Small intestine (tissue), 7 donors: Measurements from ENCODE around the gene RHOA. TPM values are rescaled to one million over a fixed set of nuclear protein-coding genes. Genes with fewer than 3 reads are reported as not detected.
A peak's percentile ranks its signal among the peaks of the same experiment; 100 is the strongest.

Experiments used
- DNase-seq, 2 donors: peaks; one replicate each; pipeline versions ENCODE4 v3.0.0 to v3.0.0-alpha.2; 2013
- FAIRE-seq: peaks from 2 replicates; lab custom pipeline; 2012; peaks lifted over from hg19 to GRCh38; lab: Jason Lieb, UNC
- H3K27ac ChIP-seq, 3 donors: one replicate each; pipeline ENCODE4 v1.5.1; 2013; ENCODE audit warnings: low read length in 2 of 3, mild to moderate bottlenecking in 2 of 3, control low read depth in 1 of 3, inconsistent platforms in 1 of 3, low read depth in 1 of 3, moderate library complexity in 1 of 3
- H3K27me3 ChIP-seq, 3 donors: one replicate each; pipeline ENCODE4 v1.6.1; 2013; ENCODE audit warnings: low read length in 3 of 3, inconsistent platforms in 1 of 3; ENCODE audit not compliant: control insufficient read depth in 3 of 3, insufficient read depth in 3 of 3
- H3K36me3 ChIP-seq, 3 donors: one replicate each; pipeline ENCODE4 v1.6.1; 2013; ENCODE audit warnings: low read length in 3 of 3, inconsistent platforms in 1 of 3, low read depth in 1 of 3, mild to moderate bottlenecking in 1 of 3, moderate library complexity in 1 of 3; ENCODE audit not compliant: control insufficient read depth in 3 of 3, insufficient read depth in 2 of 3
- H3K4me1 ChIP-seq, 3 donors: one replicate each; pipeline ENCODE4 v1.6.1; 2013; ENCODE audit warnings: low read length in 2 of 3, inconsistent platforms in 1 of 3, low read depth in 1 of 3, mild to moderate bottlenecking in 1 of 3, moderate library complexity in 1 of 3; ENCODE audit not compliant: control insufficient read depth in 3 of 3, insufficient read depth in 2 of 3
- H3K4me3 ChIP-seq, 3 donors: one replicate each; pipeline ENCODE4 v1.5.1; 2013; ENCODE audit warnings: low read length in 3 of 3, control low read depth in 1 of 3, inconsistent platforms in 1 of 3, low read depth in 1 of 3, mild to moderate bottlenecking in 1 of 3, moderate library complexity in 1 of 3
- H3K9me3 ChIP-seq, 2 donors: one replicate each; pipeline ENCODE4 v1.6.1; 2013; ENCODE audit warnings: low read depth in 1 of 2, low read length in 1 of 2; ENCODE audit not compliant: control insufficient read depth in 2 of 2, insufficient read depth in 1 of 2
- WGBS, 3 donors: extraction: QIAGEN DNeasy Blood & Tissue Kit; methylation state at CpG; one replicate each; pipeline ENCODE4 v1.1.7; 2013; 5-methylcytosine and 5-hydroxymethylcytosine counted together
- polyA plus RNA-seq, 4 donors: library from polyadenylated mRNA; stranded (reverse) in 3 of 4; unstranded in 1 of 4; fragments of 200-250 nt in 3 of 4; fragments of 120-200 nt in 1 of 4; gene quantifications; one replicate each; pipeline versions ENCODE4 v1.2.1 to v1.2.3, GENCODE V29; 2013
- donor health status: healthy with polysubstance abuse.
- donor health status: control.
- donor health status: control.
- donor health status: Bipolar disorder and iron deficiency.
- donor health status: healthy.

The RHOA gene
- polyA plus RNA-seq, 4 donors = 309 to 371 (median 362) TPM

- no peak overlapping the region for H3K27ac ChIP-seq
- no peaks in the 10 kb centered on the region for H3K27me3 ChIP-seq
- DNase-seq = no peak
- no peaks in the 10 kb centered on the region for H3K9me3 ChIP-seq
- FAIRE-seq = no peak
- 92 to 98% (median 96%) methylated on average over 6 of the region's 6 CpGs for WGBS, 3 donors
- no peak overlapping the region for H3K4me3 ChIP-seq
- peaks cover 0 to 25% (median 2%) of the 10 kb centered on the region in 3 donors for H3K36me3 ChIP-seq
- H3K4me1 ChIP-seq = no peaks in the 10 kb centered on the region
Observed at GRCh38 chr3:49389297-49389696, 22.5 kb downstream of the RHOA start.

GRCh38 chr3:49388289-49388820 is 23.4 kb downstream of the RHOA start:
- no peaks in the 10 kb centered on the region for H3K9me3 ChIP-seq
- WGBS, 3 donors = 86 to 100% (median 88%) methylated on average over 1 of the region's 1 CpG
- H3K4me3 ChIP-seq = no peak overlapping the region
- DNase-seq (no peak), FAIRE-seq (no peak)
- no peaks in the 10 kb centered on the region for H3K27me3 ChIP-seq
- no peaks in the 10 kb centered on the region for H3K4me1 ChIP-seq
- H3K36me3 ChIP-seq = peaks cover 0 to 23% (median 2%) of the 10 kb centered on the region in 3 donors
- H3K27ac ChIP-seq = no peak overlapping the region

- no peak for DNase-seq
- Histone ChIP-seq H3K4me1 (no peaks in the 10 kb centered on the region), H3K27ac (no peak overlapping the region), H3K27me3 (no peaks in the 10 kb centered on the region), H3K36me3 (peaks cover 0 to 19% (median 2%) of the 10 kb centered on the region in 3 donors), H3K9me3 (no peaks in the 10 kb centered on the region), H3K4me3 (no peak overlapping the region)
- no peak for FAIRE-seq
- WGBS, 3 donors = 89 to 94% (median 92%) methylated on average over 2 of the region's 2 CpGs
Observed at GRCh38 chr3:49387721-49388120, 24.1 kb downstream of the RHOA start.

- Histone ChIP-seq H3K27ac (no peak overlapping the region), H3K9me3 (no peaks in the 10 kb centered on the region), H3K4me3 (no peak overlapping the region), H3K36me3 (peaks cover 0 to 20% (median 2%) of the 10 kb centered on the region in 3 donors), H3K27me3 (no peaks in the 10 kb centered on the region), H3K4me1 (no peaks in the 10 kb centered on the region)
- FAIRE-seq (no peak), DNase-seq (no peak)
- 71 to 87% (median 80%) methylated on average over 11 of the region's 11 CpGs for WGBS, 3 donors
Observed at GRCh38 chr3:49386056-49386756, 25.6 kb downstream of the RHOA start.

- H3K36me3 ChIP-seq = peaks cover 0 to 23% (median 2%) of the 10 kb centered on the region in 3 donors
- no peak overlapping the region for H3K4me3 ChIP-seq
- H3K9me3 ChIP-seq = no peaks in the 10 kb centered on the region
- no peaks in the 10 kb centered on the region for H3K4me1 ChIP-seq
- FAIRE-seq = no peak
- 89 to 97% (median 91%) methylated on average over 1 of the region's 1 CpG for WGBS, 3 donors
- H3K27ac ChIP-seq = no peak overlapping the region
- DNase-seq = no peak
- no peaks in the 10 kb centered on the region for H3K27me3 ChIP-seq
Observed at GRCh38 chr3:49385617-49386016, 26.2 kb downstream of the RHOA start.

- H3K4me3 ChIP-seq = no peak overlapping the region
- H3K4me1 ChIP-seq = no peaks in the 10 kb centered on the region
- DNase-seq (peak in 1 of 2 donors; percentile 16), FAIRE-seq (no peak)
- no peaks in the 10 kb centered on the region for H3K27me3 ChIP-seq
- H3K27ac ChIP-seq = no peak overlapping the region
- peaks cover 0 to 21% (median 2%) of the 10 kb centered on the region in 3 donors for H3K36me3 ChIP-seq
- no peaks in the 10 kb centered on the region for H3K9me3 ChIP-seq
- WGBS, 3 donors = 48 to 63% (median 62%) methylated on average over 5 of the region's 5 CpGs
Observed at GRCh38 chr3:49383387-49383786, 28.4 kb downstream of the RHOA start.

GRCh38 chr3:49378249-49378895 is 33.4 kb downstream of the RHOA start:
- H3K4me1 ChIP-seq = no peaks in the 10 kb centered on the region
- H3K27ac ChIP-seq = no peak overlapping the region
- H3K27me3 ChIP-seq = no peaks in the 10 kb centered on the region
- 79 to 90% (median 89%) methylated on average over 11 of the region's 11 CpGs for WGBS, 3 donors
- FAIRE-seq (no peak), DNase-seq (no peak)
- H3K36me3 ChIP-seq = peaks cover 4 to 36% (median 9%) of the 10 kb centered on the region in 3 donors
- no peak overlapping the region for H3K4me3 ChIP-seq
- no peaks in the 10 kb centered on the region for H3K9me3 ChIP-seq

GRCh38 chr3:49377483-49377882 is 34.3 kb downstream of the RHOA start:
- Histone ChIP-seq H3K9me3 (no peaks in the 10 kb centered on the region), H3K27ac (no peak overlapping the region), H3K4me1 (no peaks in the 10 kb centered on the region), H3K27me3 (no peaks in the 10 kb centered on the region), H3K4me3 (no peak overlapping the region), H3K36me3 (peaks cover 10 to 39% (median 10%) of the 10 kb centered on the region in 3 donors)
- FAIRE-seq (no peak), DNase-seq (no peak)
- WGBS, 3 donors = 71 to 93% (median 83%) methylated on average over 1 of the region's 1 CpG
